ENCODE data around the gene USP25.

Gene USP25

DNA sequence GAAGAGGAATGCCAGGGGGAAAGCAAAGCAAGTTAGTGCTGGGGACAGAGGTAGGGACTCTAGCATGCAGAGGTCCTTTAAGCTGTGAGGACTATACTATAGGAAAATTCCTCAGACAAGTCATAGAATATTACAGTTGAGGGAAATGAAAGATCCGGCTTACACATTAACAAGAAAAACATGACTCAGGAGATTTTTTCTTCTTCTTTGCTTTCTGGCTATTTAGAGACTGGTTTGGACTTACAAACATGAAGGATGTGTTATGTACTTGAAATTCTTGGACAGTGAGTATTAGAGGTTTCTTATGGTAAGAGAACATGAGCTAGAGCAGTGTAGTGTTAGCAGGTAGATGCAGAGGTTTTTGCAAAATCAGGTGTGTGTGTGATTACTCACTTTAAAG lies 24.9 kb downstream of the USP25 start:
- DNase-seq (ENCODE audit: extremely low read depth, low read depth) = no peak
- no peak overlapping the region for H3K4me3 ChIP-seq (replicated peaks; ENCODE audit: low read depth, low read length)
- TF ChIP-seq, protein P1, sequence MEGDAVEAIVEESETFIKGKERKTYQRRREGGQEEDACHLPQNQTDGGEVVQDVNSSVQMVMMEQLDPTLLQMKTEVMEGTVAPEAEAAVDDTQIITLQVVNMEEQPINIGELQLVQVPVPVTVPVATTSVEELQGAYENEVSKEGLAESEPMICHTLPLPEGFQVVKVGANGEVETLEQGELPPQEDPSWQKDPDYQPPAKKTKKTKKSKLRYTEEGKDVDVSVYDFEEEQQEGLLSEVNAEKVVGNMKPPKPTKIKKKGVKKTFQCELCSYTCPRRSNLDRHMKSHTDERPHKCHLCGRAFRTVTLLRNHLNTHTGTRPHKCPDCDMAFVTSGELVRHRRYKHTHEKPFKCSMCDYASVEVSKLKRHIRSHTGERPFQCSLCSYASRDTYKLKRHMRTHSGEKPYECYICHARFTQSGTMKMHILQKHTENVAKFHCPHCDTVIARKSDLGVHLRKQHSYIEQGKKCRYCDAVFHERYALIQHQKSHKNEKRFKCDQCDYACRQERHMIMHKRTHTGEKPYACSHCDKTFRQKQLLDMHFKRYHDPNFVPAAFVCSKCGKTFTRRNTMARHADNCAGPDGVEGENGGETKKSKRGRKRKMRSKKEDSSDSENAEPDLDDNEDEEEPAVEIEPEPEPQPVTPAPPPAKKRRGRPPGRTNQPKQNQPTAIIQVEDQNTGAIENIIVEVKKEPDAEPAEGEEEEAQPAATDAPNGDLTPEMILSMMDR (IDR thresholded peaks at IDR 0.05; ENCODE audit: low read depth, low read length, missing control alignments) = no peak

DNA sequence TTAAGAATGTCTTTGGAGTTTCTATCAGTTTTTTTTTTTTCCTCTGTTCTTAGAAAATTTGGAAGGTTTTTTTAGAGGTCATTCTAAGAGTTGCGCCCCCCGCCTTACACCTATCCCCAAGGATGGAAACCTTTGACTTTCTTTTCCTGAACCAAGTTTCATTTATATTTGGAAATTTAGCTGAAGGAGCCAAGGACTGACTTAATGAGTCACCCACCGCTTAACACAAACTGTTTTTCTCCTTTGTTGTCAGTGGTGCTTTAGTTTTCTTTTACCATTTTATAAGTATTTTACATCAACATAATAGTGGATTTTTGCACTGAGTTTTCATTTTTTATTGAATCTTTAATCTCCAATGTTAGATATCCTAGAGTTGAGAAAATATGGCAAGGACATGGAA lies 25.3 kb downstream of the USP25 start:
- DNase-seq (ENCODE audit: extremely low read depth, low read depth) = no peak
- H3K4me3 ChIP-seq (replicated peaks; ENCODE audit: low read depth, low read length) = no peak overlapping the region
- TF ChIP-seq, protein P1 (IDR thresholded peaks at IDR 0.05; ENCODE audit: low read depth, low read length, missing control alignments) = no peak

DNA sequence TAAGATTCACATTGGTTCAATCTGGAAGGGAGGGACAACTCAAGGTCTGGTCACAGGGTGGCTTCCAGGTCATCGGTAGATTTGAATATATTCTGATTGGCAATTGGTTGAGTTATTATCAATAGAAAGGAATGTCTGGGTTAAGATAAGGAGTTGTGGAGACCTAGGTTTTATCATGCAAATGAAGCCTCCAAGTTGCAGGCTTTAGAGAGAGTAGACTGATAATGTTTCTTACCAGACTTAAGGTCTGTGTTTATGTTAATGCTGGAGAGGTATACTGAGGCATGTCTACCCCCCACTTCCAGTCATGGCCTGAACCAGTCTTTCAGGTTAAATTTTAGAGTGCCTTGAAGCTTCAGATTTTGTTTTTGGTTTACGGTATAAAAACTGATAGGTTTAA lies 29.7 kb downstream of the USP25 start:
- H3K4me3 ChIP-seq (replicated peaks; ENCODE audit: low read depth, low read length) = no peak overlapping the region
- no peak for DNase-seq (ENCODE audit: extremely low read depth, low read depth)
- TF ChIP-seq, protein P1 (IDR thresholded peaks at IDR 0.05; ENCODE audit: low read depth, low read length, missing control alignments) = no peak

DNA sequence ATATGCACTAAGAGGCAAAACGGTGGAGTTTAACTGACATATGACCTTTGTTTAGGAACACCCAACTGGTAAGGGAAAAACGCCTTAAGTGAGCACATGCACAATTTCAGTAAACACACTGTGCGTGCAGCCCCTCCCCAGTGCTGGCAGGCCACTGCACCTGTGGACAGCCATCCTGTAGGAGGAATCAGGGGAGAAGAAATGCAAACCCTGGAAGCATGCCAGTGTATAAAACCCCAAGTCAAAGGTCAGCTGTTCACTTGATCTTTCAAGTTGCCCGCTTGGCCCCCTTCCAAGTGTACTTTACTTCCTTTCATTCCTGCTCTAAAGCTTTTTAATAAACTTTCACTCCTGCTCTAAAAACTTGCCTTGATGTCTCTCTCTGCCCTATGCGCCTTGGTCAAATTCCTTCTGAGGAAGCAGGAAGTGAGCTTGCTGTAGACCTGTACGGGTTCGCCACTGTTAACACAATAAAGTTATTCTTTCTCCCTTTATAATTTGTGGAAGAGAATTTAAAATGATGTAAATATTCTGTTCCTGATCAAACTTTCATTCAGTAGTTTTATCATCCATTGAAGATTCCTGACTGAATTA lies 31.8 kb downstream of the USP25 start:
- TF ChIP-seq, protein P1 (IDR thresholded peaks at IDR 0.05; ENCODE audit: low read depth, low read length, missing control alignments) = no peak
- no peak for DNase-seq (ENCODE audit: extremely low read depth, low read depth)
- no peak overlapping the region for H3K4me3 ChIP-seq (replicated peaks; ENCODE audit: low read depth, low read length)

DNA sequence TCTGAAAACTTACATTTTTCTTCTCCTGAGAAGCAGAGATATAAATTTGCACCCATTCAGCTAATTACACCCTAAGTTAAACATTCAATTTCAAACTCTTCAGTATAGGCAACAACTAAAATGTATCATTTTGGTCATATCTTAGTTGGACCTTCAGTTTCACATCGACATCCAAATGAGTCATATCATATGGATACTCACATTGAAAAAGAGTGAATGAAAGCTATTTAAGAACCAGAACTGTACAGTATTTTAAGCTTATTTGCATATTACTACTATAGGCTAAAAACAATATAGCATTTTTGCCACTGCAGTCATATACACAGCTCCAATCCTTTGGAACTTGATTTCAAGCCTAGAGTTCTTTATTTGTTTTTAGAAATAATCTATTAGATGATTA lies 33.6 kb downstream of the USP25 start:
- H3K4me3 ChIP-seq (replicated peaks; ENCODE audit: low read depth, low read length) = no peak overlapping the region
- TF ChIP-seq, protein P1 (IDR thresholded peaks at IDR 0.05; ENCODE audit: low read depth, low read length, missing control alignments) = no peak
- DNase-seq (ENCODE audit: extremely low read depth, low read depth) = no peak

DNA sequence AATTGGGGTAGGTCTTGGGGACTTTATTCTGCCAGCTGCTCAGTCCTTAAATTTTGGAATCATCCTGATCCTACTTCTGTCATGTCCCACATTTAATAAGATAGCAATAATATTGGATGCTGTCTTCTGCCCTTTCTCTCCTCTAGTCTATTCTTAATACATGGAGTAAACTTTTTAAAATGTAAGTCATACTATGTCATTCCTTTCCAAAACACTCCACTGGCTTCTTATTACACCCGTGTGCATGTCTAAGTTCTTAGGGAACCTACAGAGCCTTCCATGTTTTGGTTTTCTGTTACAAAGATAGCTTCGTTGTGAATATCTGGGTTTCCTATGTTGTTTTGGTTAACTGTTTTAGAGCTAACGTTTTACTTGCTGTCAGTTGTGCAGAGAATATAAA lies 35.1 kb downstream of the USP25 start:
- TF ChIP-seq, protein P1 (IDR thresholded peaks at IDR 0.05; ENCODE audit: low read depth, low read length, missing control alignments) = no peak
- DNase-seq (ENCODE audit: extremely low read depth, low read depth) = no peak
- no peak overlapping the region for H3K4me3 ChIP-seq (replicated peaks; ENCODE audit: low read depth, low read length)
